H9 (cell line): Measurements from ENCODE around the gene ZNF678. TPM values are rescaled to one million over a fixed set of nuclear protein-coding genes. Genes with fewer than 3 reads are reported as not detected.

Experiments
- DNase-seq: peaks from one replicate; pipeline ENCODE4 v3.0.0-alpha.2; 2017
- H2AFZ ChIP-seq: one replicate; pipeline ENCODE4 v1.6.1; 2013; ENCODE audit warnings: mild to moderate bottlenecking, low read length, control low read depth, moderate library complexity
- H2AK5ac ChIP-seq: 2 replicates; pipeline ENCODE4 v1.6.1; 2013; ENCODE audit warnings: low read length, control low read depth, mixed read lengths; ENCODE audit not compliant: insufficient read length
- H2BK120ac ChIP-seq: one replicate; pipeline ENCODE4 v1.6.1; 2013; ENCODE audit warnings: low read depth, mild to moderate bottlenecking, low read length, control low read depth, inconsistent platforms; ENCODE audit not compliant: poor library complexity, severe bottlenecking
- H2BK12ac ChIP-seq: 2 replicates; pipeline ENCODE4 v1.6.1; 2013; ENCODE audit warnings: low read length, control low read depth, mixed read lengths, low read depth; ENCODE audit not compliant: insufficient read length
- H2BK15ac ChIP-seq: 2 replicates; pipeline ENCODE4 v1.6.1; 2013; ENCODE audit warnings: low read depth, low read length, control low read depth
- H2BK20ac ChIP-seq: one replicate; pipeline ENCODE4 v1.6.1; 2013; ENCODE audit warnings: low read depth, mild to moderate bottlenecking, low read length, control low read depth, inconsistent platforms; ENCODE audit not compliant: poor library complexity, severe bottlenecking
- H2BK5ac ChIP-seq: 2 replicates; pipeline ENCODE4 v1.6.1; 2013; ENCODE audit warnings: low read length, control low read depth, mixed read lengths; ENCODE audit not compliant: insufficient read length
- H3K14ac ChIP-seq: 2 replicates; pipeline ENCODE4 v1.6.1; 2013; ENCODE audit warnings: low read length, control low read depth; ENCODE audit not compliant: insufficient read depth
- H3K18ac ChIP-seq: 2 replicates; pipeline ENCODE4 v1.6.1; 2013; ENCODE audit warnings: low read depth, mild to moderate bottlenecking, mixed read lengths, low read length, control low read depth; ENCODE audit not compliant: insufficient read length
- H3K23ac ChIP-seq: 2 replicates; pipeline ENCODE4 v1.6.1; 2013; ENCODE audit warnings: low read length, control low read depth, mixed read lengths, low read depth; ENCODE audit not compliant: insufficient read length
- H3K23me2 ChIP-seq: 2 replicates; pipeline ENCODE4 v1.6.1; 2013; ENCODE audit warnings: low read depth, mild to moderate bottlenecking, mixed read lengths, low read length, control low read depth; ENCODE audit not compliant: insufficient read length, poor library complexity, severe bottlenecking
- H3K27ac ChIP-seq: 2 replicates; pipeline ENCODE4 v1.5.1; 2013; ENCODE audit warnings: low read length, control low read depth, mixed read lengths, low read depth; ENCODE audit not compliant: insufficient read length
- H3K27me3 ChIP-seq: 2 replicates; pipeline ENCODE4 v1.6.1; 2013; ENCODE audit warnings: low read length, control low read depth, inconsistent platforms; ENCODE audit not compliant: insufficient read depth
- H3K4ac ChIP-seq: 2 replicates; pipeline ENCODE4 v1.6.1; 2013; ENCODE audit warnings: low read depth, mild to moderate bottlenecking, control low read depth, inconsistent platforms, low read length, moderate library complexity
- H3K4me1 ChIP-seq: 2 replicates; pipeline ENCODE4 v1.6.1; 2013; ENCODE audit warnings: low read length, control low read depth, inconsistent platforms; ENCODE audit not compliant: insufficient read depth
- H3K4me2 ChIP-seq: 2 replicates; pipeline ENCODE4 v1.6.1; 2013; ENCODE audit warnings: low read length, control low read depth, mixed read lengths; ENCODE audit not compliant: insufficient read length, insufficient read depth
- H3K56ac ChIP-seq: 2 replicates; pipeline ENCODE4 v1.6.1; 2013; ENCODE audit warnings: low read depth, mild to moderate bottlenecking, mixed read lengths, low read length, control low read depth; ENCODE audit not compliant: insufficient read length
- H3K79me1 ChIP-seq: 2 replicates; pipeline ENCODE4 v1.6.1; 2013; ENCODE audit warnings: low read depth, mild to moderate bottlenecking, moderate library complexity, low read length, control low read depth, inconsistent platforms; ENCODE audit not compliant: insufficient read depth, poor library complexity, severe bottlenecking
- H3K79me2 ChIP-seq: 2 replicates; pipeline ENCODE4 v1.6.1; 2013; ENCODE audit warnings: low read length, control low read depth, inconsistent platforms; ENCODE audit not compliant: insufficient read depth
- H3K9ac ChIP-seq: 2 replicates; pipeline ENCODE4 v1.6.1; 2013; ENCODE audit warnings: low read length, control low read depth, mixed read lengths; ENCODE audit not compliant: insufficient read length; ENCODE audit errors: extremely low read depth
- H3K9me3 ChIP-seq: one replicate; pipeline ENCODE4 v1.6.1; 2013; ENCODE audit warnings: low read depth, low read length, inconsistent platforms; ENCODE audit not compliant: control insufficient read depth
- H3T11ph ChIP-seq: one replicate; pipeline ENCODE4 v1.6.1; 2013; ENCODE audit warnings: mild to moderate bottlenecking, low read length, control low read depth, inconsistent platforms
- H4K20me1 ChIP-seq: one replicate; pipeline ENCODE4 v1.6.1; 2013; ENCODE audit not compliant: control insufficient read depth, insufficient read length, insufficient read depth
- H4K5ac ChIP-seq: 2 replicates; pipeline ENCODE4 v1.6.1; 2013; ENCODE audit warnings: low read depth, mild to moderate bottlenecking, mixed read lengths, low read length, control low read depth; ENCODE audit not compliant: insufficient read length
- H4K8ac ChIP-seq: replicated peaks from 2 replicates; pipeline ENCODE4 v1.6.1; 2013; ENCODE audit warnings: low read length, control low read depth, mixed read lengths, low read depth; ENCODE audit not compliant: insufficient read length
- H4K91ac ChIP-seq: 2 replicates; pipeline ENCODE4 v1.6.1; 2013; ENCODE audit warnings: low read depth, mild to moderate bottlenecking, moderate library complexity, mixed read lengths, low read length, control low read depth; ENCODE audit not compliant: insufficient read length
- H3K27ac Mint-ChIP-seq, 3 experiments: 2 replicates in 2 of 3; 3 replicates in 1 of 3; pipeline ENCODE4 v1.8.0; 2020 to 2021; ENCODE audit warnings: mixed read lengths in 3 of 3, mild to moderate bottlenecking in 1 of 3, moderate library complexity in 1 of 3
- H3K27me3 Mint-ChIP-seq: 2 replicates; pipeline ENCODE4 v1.8.0; 2021; ENCODE audit warnings: low read depth, mild to moderate bottlenecking, moderate library complexity, mixed read lengths
- H3K36me3 Mint-ChIP-seq, 3 experiments: 2 replicates in 2 of 3; 3 replicates in 1 of 3; pipeline ENCODE4 v1.8.0; 2020 to 2021; ENCODE audit warnings: low read depth in 3 of 3, mixed read lengths in 3 of 3; ENCODE audit not compliant: insufficient read depth in 1 of 3
- H3K4me1 Mint-ChIP-seq, 2 experiments: 2 replicates each; pipeline ENCODE4 v1.8.0; 2020; ENCODE audit warnings: mixed read lengths in 2 of 2
- H3K4me3 Mint-ChIP-seq, 2 experiments: 2 replicates in 1 of 2; 3 replicates in 1 of 2; pipeline ENCODE4 v1.8.0; 2020 to 2021; ENCODE audit warnings: mild to moderate bottlenecking in 2 of 2, mixed read lengths in 2 of 2, moderate library complexity in 1 of 2
- H3K9me3 Mint-ChIP-seq, 2 experiments: 2 replicates in 1 of 2; 3 replicates in 1 of 2; pipeline ENCODE4 v1.8.0; 2020; ENCODE audit warnings: mild to moderate bottlenecking in 2 of 2, mixed read lengths in 2 of 2, moderate library complexity in 1 of 2
- WGBS: extraction: QIAGEN DNeasy Blood & Tissue Kit; methylation state at CpG from one replicate; pipeline ENCODE4 v1.1.7; 2013; ENCODE audit warnings: missing lambda C conversion rate, low lambda C conversion rate, mixed read lengths; ENCODE audit not compliant: insufficient read length; ENCODE audit errors: extremely low coverage; 5-methylcytosine and 5-hydroxymethylcytosine counted together
- total RNA-seq: library from RNA; stranded (reverse); gene quantifications from 2 replicates; pipeline ENCODE4 v1.2.1, GENCODE V29; 2021
- TF ChIP-seq, protein P1 (sequence below): fragments of 200-600 bp; sonication (generic); conservative IDR thresholded peaks from 3 replicates; pipeline ENCODE4 v1.8.0; 2021; ENCODE audit warnings: antibody characterized with exemption, mild to moderate bottlenecking

ZNF678 gene
- total RNA-seq, 1 experiment from 2014 or later, result 25.3 TPM

DNA sequence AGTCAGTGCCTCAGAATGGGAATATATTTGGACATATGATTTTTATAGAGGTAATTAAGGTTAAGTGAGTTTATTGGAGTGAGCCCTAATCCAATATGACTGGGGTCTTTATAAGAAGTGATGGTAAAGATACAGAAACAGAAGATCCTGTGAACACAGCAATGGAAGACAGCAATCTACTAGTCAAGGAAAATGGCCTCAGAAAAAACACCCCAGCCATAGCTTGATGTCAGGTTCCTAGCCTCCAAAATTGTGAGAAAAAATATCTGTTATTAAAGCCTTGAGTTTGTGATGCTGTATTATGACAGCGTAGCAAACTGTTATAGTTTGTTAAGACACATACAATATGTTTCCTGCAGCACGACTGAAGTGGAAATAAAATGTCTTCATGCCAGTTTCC lies 99.6 kb downstream of the ZNF678 start:
- no peak overlapping the region for H2BK20ac ChIP-seq
- Mint-ChIP-seq H3K4me3 (no peak overlapping the region), H3K27ac (no peak overlapping the region), H3K36me3 (peaks cover 47 to 72% (median 57%) of the 10 kb centered on the region in 3 experiments), H3K9me3 (peaks cover 89 to 96% of the 10 kb centered on the region in 2 experiments), H3K27me3 (peaks cover 7% of the 10 kb centered on the region), H3K4me1 (no peaks in the 10 kb centered on the region)
- peaks cover 80% of the 10 kb centered on the region for H3K9me3 ChIP-seq
- no peak overlapping the region for H4K91ac ChIP-seq
- no peaks in the 10 kb centered on the region for H3K4me1 ChIP-seq
- H3K14ac ChIP-seq, result no peak overlapping the region
- no peaks in the 10 kb centered on the region for H3K79me2 ChIP-seq
- H2BK120ac ChIP-seq, result no peak overlapping the region
- H4K20me1 ChIP-seq, result no peaks in the 10 kb centered on the region
- WGBS, result no CpG with 5 or more reads among the region's 2 CpGs
- no peak overlapping the region for H4K8ac ChIP-seq
- H3T11ph ChIP-seq, result no peak overlapping the region
- no peak overlapping the region for H3K9ac ChIP-seq
- no peak overlapping the region for H3K27ac ChIP-seq
- H3K18ac ChIP-seq, result no peak overlapping the region
- no peak overlapping the region for H2BK12ac ChIP-seq
- H3K79me1 ChIP-seq, result no peaks in the 10 kb centered on the region
- TF ChIP-seq, protein P1, sequence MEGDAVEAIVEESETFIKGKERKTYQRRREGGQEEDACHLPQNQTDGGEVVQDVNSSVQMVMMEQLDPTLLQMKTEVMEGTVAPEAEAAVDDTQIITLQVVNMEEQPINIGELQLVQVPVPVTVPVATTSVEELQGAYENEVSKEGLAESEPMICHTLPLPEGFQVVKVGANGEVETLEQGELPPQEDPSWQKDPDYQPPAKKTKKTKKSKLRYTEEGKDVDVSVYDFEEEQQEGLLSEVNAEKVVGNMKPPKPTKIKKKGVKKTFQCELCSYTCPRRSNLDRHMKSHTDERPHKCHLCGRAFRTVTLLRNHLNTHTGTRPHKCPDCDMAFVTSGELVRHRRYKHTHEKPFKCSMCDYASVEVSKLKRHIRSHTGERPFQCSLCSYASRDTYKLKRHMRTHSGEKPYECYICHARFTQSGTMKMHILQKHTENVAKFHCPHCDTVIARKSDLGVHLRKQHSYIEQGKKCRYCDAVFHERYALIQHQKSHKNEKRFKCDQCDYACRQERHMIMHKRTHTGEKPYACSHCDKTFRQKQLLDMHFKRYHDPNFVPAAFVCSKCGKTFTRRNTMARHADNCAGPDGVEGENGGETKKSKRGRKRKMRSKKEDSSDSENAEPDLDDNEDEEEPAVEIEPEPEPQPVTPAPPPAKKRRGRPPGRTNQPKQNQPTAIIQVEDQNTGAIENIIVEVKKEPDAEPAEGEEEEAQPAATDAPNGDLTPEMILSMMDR, result no peak
- H3K27me3 ChIP-seq, result no peaks in the 10 kb centered on the region
- H4K5ac ChIP-seq, result no peak overlapping the region
- no peak overlapping the region for H2AK5ac ChIP-seq
- no peak overlapping the region for H2BK5ac ChIP-seq
- H2AFZ ChIP-seq, result no peak overlapping the region
- no peak overlapping the region for H2BK15ac ChIP-seq
- no peak overlapping the region for H3K4me2 ChIP-seq
- no peak overlapping the region for H3K56ac ChIP-seq
- no peak overlapping the region for H3K23ac ChIP-seq
- no peaks in the 10 kb centered on the region for H3K23me2 ChIP-seq
- DNase-seq, result no peak
- H3K4ac ChIP-seq, result no peak overlapping the region
